ENCODE results near the gene PLD1. TPM values are rescaled to one million over a fixed set of nuclear protein-coding genes. Genes with fewer than 3 reads are reported as not detected.

Gene PLD1
- total and polyA plus RNA-seq, 10 of the 15 experiments (the other 5 are each of a cell fraction or from before 2014, with no cell fraction given), result 2.9 to 108 (median 3.6) TPM

GRCh38 chr3:171649911-171650592, 160.2 kb downstream of the PLD1 start:
- intact Hi-C loops (cut with micrococcal nuclease; ENCODE audit: unreplicated experiment), result loop anchor here (10.0 kb wide), 2 partner anchors 685 to 825 kb away; no protein-coding TSS in a partner anchor
- WGBS (ENCODE audit: insufficient coverage, insufficient replicate concordance, low lambda C conversion rate, missing lambda C conversion rate), result 66% methylated on average over 10 of the region's 10 CpGs
- TF ChIP-seq BACH1 (IDR thresholded peaks at IDR 0.05; ENCODE audit: borderline replicate concordance) (no peak), MXI1 (IDR thresholded peaks at IDR 0.05; ENCODE audit: low read depth, low read length) (no peak)

GRCh38 chr3:171649267-171649666, 161.0 kb downstream of the PLD1 start:
- ChIA-PET RAD21 (ENCODE audit: unreplicated experiment) (interaction anchor here (3.4 kb wide), 1 partner anchor 123 kb away, joined by 20 read pairs; no protein-coding TSS in a partner anchor), SMC1A (ENCODE audit: uncharacterized antibody, unreplicated experiment) (interaction anchor here (0.9 to 1.8 kb wide), 6 partner anchors 8 to 185 kb away, joined by 3 to 8 read pairs (median 4); no protein-coding TSS in a partner anchor), CTCF (interaction anchor here (0.6 to 1.6 kb wide), 3 partner anchors 123 to 185 kb away, joined by 3 to 7 read pairs (median 3); no protein-coding TSS in a partner anchor), POLR2A (no interaction called here)
- 59% methylated on average over 4 of the region's 4 CpGs for WGBS (ENCODE audit: insufficient coverage, insufficient replicate concordance, low lambda C conversion rate, missing lambda C conversion rate)
- no TSS peak for BruUV-seq (replicated peaks)
- DNase-seq (ENCODE audit: low read depth, low spot score), result no peak
- ATAC-seq, result no peak
- Histone ChIP-seq H3K36me3 (ENCODE audit: control insufficient read depth in 2 of 2, insufficient read depth in 2 of 2, low read length in 1 of 2) (no peaks in the 10 kb centered on the region), H3K9ac (ENCODE audit: control insufficient read depth, insufficient read depth, low read length) (no peak overlapping the region), H4K20me1 (ENCODE audit: control insufficient read depth, insufficient read depth) (no peaks in the 10 kb centered on the region), H3K79me2 (ENCODE audit: control insufficient read depth, insufficient read depth, low read length) (no peaks in the 10 kb centered on the region), H3K4me2 (ENCODE audit: control insufficient read depth, insufficient read depth) (no peak overlapping the region), H3K9me3 (replicated peaks; ENCODE audit: control insufficient read depth, insufficient read depth, low read length) (no peaks in the 10 kb centered on the region), H3K4me3 (no peak overlapping the region), H3K27ac (ENCODE audit: control insufficient read depth, insufficient read depth) (no peak overlapping the region), H3K27me3 (replicated peaks in 1 of 2; ENCODE audit: control insufficient read depth in 2 of 2, insufficient read depth in 2 of 2, low read length in 1 of 2) (no peaks in the 10 kb centered on the region), H3K4me1 (ENCODE audit: control insufficient read depth, insufficient read depth, low read length) (peaks cover under 1% of the 10 kb centered on the region; the same call in 1 of the 2 replicates), H2AFZ (ENCODE audit: control insufficient read depth, low read depth, low read length) (no peak overlapping the region)
- intact Hi-C loops (cut with micrococcal nuclease; ENCODE audit: unreplicated experiment) (loop anchor here (10.0 kb wide), 2 partner anchors 686 to 826 kb away; no protein-coding TSS in a partner anchor), in situ Hi-C loops (cut with MboI) (loop anchor here (5.0 kb wide), 2 partner anchors 123 to 188 kb away; no protein-coding TSS in a partner anchor)
- TF ChIP-seq NBN (IDR thresholded peaks at IDR 0.05) (no peak), STAT3 (IDR thresholded peaks at IDR 0.05; ENCODE audit: low read depth, low read length) (no peak), NR2C2 (IDR thresholded peaks at IDR 0.05; ENCODE audit: borderline replicate concordance, control insufficient read depth, insufficient read length, low read depth) (no peak), RAD51 (IDR thresholded peaks at IDR 0.05) (no peak), SUPT20H (IDR thresholded peaks at IDR 0.05; ENCODE audit: borderline replicate concordance, control insufficient read depth, low read depth, low read length) (no peak), JUND (IDR thresholded peaks at IDR 0.05; ENCODE audit: low read depth, low read length) (no peak), RBBP5 (conservative IDR thresholded peaks at IDR 0.05) (no peak), POLR2AphosphoS2 (IDR thresholded peaks at IDR 0.05; ENCODE audit: low read depth, low read length) (no peak), SRF (IDR thresholded peaks at IDR 0.05; ENCODE audit: low read depth in 2 of 2, low read length in 2 of 2) (no peak), IKZF1 (conservative IDR thresholded peaks at IDR 0.05) (no peak)
- TF ChIP-seq, protein P1, sequence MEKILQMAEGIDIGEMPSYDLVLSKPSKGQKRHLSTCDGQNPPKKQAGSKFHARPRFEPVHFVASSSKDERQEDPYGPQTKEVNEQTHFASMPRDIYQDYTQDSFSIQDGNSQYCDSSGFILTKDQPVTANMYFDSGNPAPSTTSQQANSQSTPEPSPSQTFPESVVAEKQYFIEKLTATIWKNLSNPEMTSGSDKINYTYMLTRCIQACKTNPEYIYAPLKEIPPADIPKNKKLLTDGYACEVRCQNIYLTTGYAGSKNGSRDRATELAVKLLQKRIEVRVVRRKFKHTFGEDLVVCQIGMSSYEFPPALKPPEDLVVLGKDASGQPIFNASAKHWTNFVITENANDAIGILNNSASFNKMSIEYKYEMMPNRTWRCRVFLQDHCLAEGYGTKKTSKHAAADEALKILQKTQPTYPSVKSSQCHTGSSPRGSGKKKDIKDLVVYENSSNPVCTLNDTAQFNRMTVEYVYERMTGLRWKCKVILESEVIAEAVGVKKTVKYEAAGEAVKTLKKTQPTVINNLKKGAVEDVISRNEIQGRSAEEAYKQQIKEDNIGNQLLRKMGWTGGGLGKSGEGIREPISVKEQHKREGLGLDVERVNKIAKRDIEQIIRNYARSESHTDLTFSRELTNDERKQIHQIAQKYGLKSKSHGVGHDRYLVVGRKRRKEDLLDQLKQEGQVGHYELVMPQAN (conservative IDR thresholded peaks at IDR 0.05), result no peak
- no peak for FAIRE-seq

More at GRCh38 chr3:171649911-171650592, 160.2 kb downstream of the PLD1 start:
- no peaks in the 10 kb centered on the region for H4K20me1 ChIP-seq (ENCODE audit: control insufficient read depth, insufficient read depth)
- BruUV-seq (replicated peaks), result no TSS peak
- peaks cover 7% of the 10 kb centered on the region for H3K4me1 ChIP-seq (ENCODE audit: control insufficient read depth, insufficient read depth, low read length)
- H3K27ac ChIP-seq (ENCODE audit: control insufficient read depth, insufficient read depth), result no peak overlapping the region
- ATAC-seq (no peak), FAIRE-seq (no peak), DNase-seq (ENCODE audit: low read depth, low spot score) (no peak)
- H3K9me3 ChIP-seq (replicated peaks; ENCODE audit: control insufficient read depth, insufficient read depth, low read length), result no peaks in the 10 kb centered on the region
- no peak overlapping the region for H3K4me2 ChIP-seq (ENCODE audit: control insufficient read depth, insufficient read depth)
- no peaks in the 10 kb centered on the region for H3K36me3 ChIP-seq (ENCODE audit: control insufficient read depth in 2 of 2, insufficient read depth in 2 of 2, low read length in 1 of 2)
- ChIA-PET CTCF (interaction anchor here (0.8 to 4.4 kb wide), 6 partner anchors 9 to 184 kb away, joined by 3 to 26 read pairs (median 4); no protein-coding TSS in a partner anchor), RAD21 (ENCODE audit: unreplicated experiment) (interaction anchor here (1.2 to 3.4 kb wide), 2 partner anchors 122 to 184 kb away, joined by 3 to 20 read pairs; no protein-coding TSS in a partner anchor), POLR2A (interaction anchor here (1.4 kb wide), 1 partner anchor 13 kb away, joined by 3 read pairs; no protein-coding TSS in a partner anchor), SMC1A (ENCODE audit: uncharacterized antibody, unreplicated experiment) (interaction anchor here (0.8 to 2.0 kb wide), 7 partner anchors 9 to 178 kb away, joined by 3 to 8 read pairs (median 4); no protein-coding TSS in a partner anchor)
- no peaks in the 10 kb centered on the region for H3K27me3 ChIP-seq (replicated peaks in 1 of 2; ENCODE audit: control insufficient read depth in 2 of 2, insufficient read depth in 2 of 2, low read length in 1 of 2)
- no peak overlapping the region for H3K9ac ChIP-seq (ENCODE audit: control insufficient read depth, insufficient read depth, low read length)
- no peak overlapping the region for H3K4me3 ChIP-seq
- in situ Hi-C loops (cut with MboI), result loop anchor here (5.0 kb wide), 2 partner anchors 122 to 187 kb away; no protein-coding TSS in a partner anchor
- no peak overlapping the region for H2AFZ ChIP-seq (ENCODE audit: control insufficient read depth, low read depth, low read length)
- H3K79me2 ChIP-seq (ENCODE audit: control insufficient read depth, insufficient read depth, low read length), result no peaks in the 10 kb centered on the region

Data from GM12878 (cell line).